Articular chondrocyte of knee joint (primary cell): Measurements from ENCODE around the gene DDX3Y. TPM values are rescaled to one million over a fixed set of nuclear protein-coding genes. Genes with fewer than 3 reads are reported as not detected.

ENCODE experiments used
- total RNA-seq: library from RNA; depleted of rRNA; stranded (reverse); fragments of >200 nt; gene quantifications from 2 replicates; pipeline ENCODE4 v1.2.3, GENCODE V29; 2012

DDX3Y gene
- total RNA-seq: 0.43 and 71.2 TPM in 2 replicates

GRCh38 chrY:12904618-12905516, at the start of gene DDX3Y:
Gene DDX3Y, plus strand, starts transcription at chrY:12904868. Its CDS starts 69 bp downstream, at chrY:12904937.

Other genes with a start within 250 kb of the DDX3Y start
- gene USP9Y, start 203.6 kb upstream of the DDX3Y start, total RNA-seq: under 0.01 and 30.8 TPM in 2 replicates